ENCODE measurements around the gene ANKRD50. TPM values are rescaled to one million over a fixed set of nuclear protein-coding genes. Genes with fewer than 3 reads are reported as not detected.
A peak's percentile ranks its signal among the peaks of the same experiment; 100 is the strongest.

The ANKRD50 gene
- total RNA-seq, 1 experiment from 2014 or later: 16.5 TPM

- Histone ChIP-seq H3K36me3 (ENCODE audit: control insufficient read depth in 1 of 2, insufficient read depth in 2 of 2, low read length in 2 of 2) (no peaks in the 10 kb centered on the region), H3K4me2 (ENCODE audit: low read length) (no peak overlapping the region; the same call in 1 of the 2 replicates), H3K27ac (ENCODE audit: low read depth, low read length) (no peak overlapping the region), H3K9me3 (ENCODE audit: control insufficient read depth in 1 of 2, insufficient read depth in 1 of 2, low read depth in 1 of 2, low read length in 2 of 2) (no peaks in the 10 kb centered on the region), H3K27me3 (ENCODE audit: insufficient read depth, low read length) (no peaks in the 10 kb centered on the region), H3K79me2 (ENCODE audit: insufficient read depth, low read length) (no peaks in the 10 kb centered on the region), H3K9ac (ENCODE audit: low read length) (no peak overlapping the region), H2AFZ (ENCODE audit: low read depth, low read length, poor library complexity, severe bottlenecking) (peak overlapping the region; percentile 77), H3K4me3 (replicated peaks in 1 of 2; ENCODE audit: low read depth in 1 of 2, low read length in 2 of 2) (no peak overlapping the region), H4K20me1 (ENCODE audit: insufficient read depth) (no peaks in the 10 kb centered on the region), H3K4me1 (ENCODE audit: control insufficient read depth in 1 of 2, insufficient read depth in 2 of 2, low read length in 2 of 2) (peaks cover 0 to 13% of the 10 kb centered on the region in 2 experiments; a peak in 2 of 4 replicates), H3K9me2 (ENCODE audit: insufficient read depth) (no peaks in the 10 kb centered on the region)
- BruUV-seq (replicated peaks): no TSS peak
- RAD21 ChIA-PET (ENCODE audit: low non-redundant PET in 1 of 2, low total read pairs in 2 of 2, uncharacterized antibody in 2 of 2, unreplicated experiment in 2 of 2): no interaction called here
- ATAC-seq: no peak
- CTCF ChIA-PET: no interaction called here
- no peak for DNase-seq (ENCODE audit: low read depth, low spot score)
- intact Hi-C loops (cut with micrococcal nuclease): no loop called here
- POLR2A ChIA-PET: no interaction called here
- TF ChIP-seq RAD21 (IDR thresholded peaks at IDR 0.05; ENCODE audit: low read depth): no peak
- no peak for TF ChIP-seq CBX3 (IDR thresholded peaks at IDR 0.05; ENCODE audit: low read depth)
- no peak for TF ChIP-seq EZH2 (IDR thresholded peaks at IDR 0.05)
- no peak for TF ChIP-seq ZFX (IDR thresholded peaks at IDR 0.05)
- no peak for TF ChIP-seq POLR2A (IDR thresholded peaks at IDR 0.05; ENCODE audit: borderline replicate concordance, extremely low read depth, insufficient read depth, insufficient read length)
- TF ChIP-seq YY1 (IDR thresholded peaks at IDR 0.05; ENCODE audit: extremely low read depth, insufficient replicate concordance, low read depth, low read length): no peak
- TF ChIP-seq EZH2phosphoT487 (IDR thresholded peaks at IDR 0.05; ENCODE audit: borderline replicate concordance): no peak
- no peak for TF ChIP-seq MAX (IDR thresholded peaks at IDR 0.05)
- TF ChIP-seq CEBPB (IDR thresholded peaks at IDR 0.05; ENCODE audit: low read depth): no peak
- TF ChIP-seq SRF (IDR thresholded peaks at IDR 0.05; ENCODE audit: low read depth): no peak
- no peak for TF ChIP-seq SP1 (IDR thresholded peaks at IDR 0.05; ENCODE audit: low read depth)
- no peak for TF ChIP-seq ATF3 (IDR thresholded peaks at IDR 0.05)
- TF ChIP-seq POLR2AphosphoS5 (IDR thresholded peaks at IDR 0.05; ENCODE audit: low read depth, low read length): no peak
- no peak for TF ChIP-seq ZNF274 (IDR thresholded peaks at IDR 0.05; ENCODE audit: low read depth, low read length)
Measured at GRCh38 chr4:124722071-124722470, 9.5 kb upstream of the ANKRD50 start.

Measured in HCT116 (cell line).